GM11168 (cell line): ENCODE results near the gene CAPZB.
"Not testable (repeated sequence)": the region's sequence is repeated elsewhere in the genome, so short reads cannot be mapped to it uniquely, and the experiment has no call there.

ENCODE experiments used
- in situ Hi-C: fragments of 300-500 bp; cut with MboI; formaldehyde crosslinking; loops from one replicate; pipeline ENCODE4 v1.12.0; 2022; ENCODE audit warnings: low sequenced_read_pairs; ENCODE audit not compliant: unreplicated experiment

CAPZB gene

DNA sequence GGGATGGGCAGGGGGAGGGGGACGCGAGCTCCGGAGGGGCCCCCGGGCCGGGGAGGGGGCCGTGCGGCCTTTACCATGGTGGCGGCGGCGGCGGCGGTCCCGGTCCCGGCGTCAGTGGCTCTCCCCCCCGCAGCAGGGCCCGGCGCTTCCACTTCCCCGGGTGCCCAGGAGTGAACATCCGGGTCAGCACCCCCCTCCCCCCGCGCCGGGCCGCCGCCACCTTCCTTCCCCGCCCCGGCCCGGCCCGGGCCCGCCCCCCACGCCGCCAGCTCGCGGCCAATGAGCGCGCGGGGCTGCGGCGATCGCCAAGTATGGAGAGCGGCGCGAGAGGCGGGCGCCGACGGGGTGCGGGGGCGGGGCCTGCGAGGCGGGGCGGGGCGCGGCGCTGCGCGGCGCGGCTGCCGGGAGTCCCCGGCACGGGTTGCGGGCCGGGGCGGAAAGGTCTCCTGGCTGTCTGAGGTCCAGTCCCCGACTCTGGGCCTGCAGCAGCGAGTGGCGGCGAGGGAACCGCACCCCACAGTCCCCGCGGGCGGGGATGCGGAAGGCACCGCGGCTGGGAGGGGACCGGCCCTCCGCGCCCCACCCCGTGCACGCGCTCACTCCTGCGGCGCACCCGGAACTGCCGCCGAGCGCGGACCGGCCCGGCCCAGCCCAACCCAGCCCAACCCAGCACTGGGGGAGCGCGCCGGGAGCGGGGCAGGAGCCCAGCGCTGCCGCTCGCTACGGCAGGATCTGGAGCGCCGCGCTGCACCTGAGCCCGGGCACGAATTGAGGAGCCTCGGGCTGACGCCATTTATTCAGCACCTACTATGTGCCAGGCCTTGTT lies at the start of gene CAPZB:
Gene CAPZB, minus strand, starts transcription at position 178 of the 826 bp plus-strand sequence. Its CDS starts 101 bp downstream, at position 77.
- in situ Hi-C loops, result no loop called here

DNA sequence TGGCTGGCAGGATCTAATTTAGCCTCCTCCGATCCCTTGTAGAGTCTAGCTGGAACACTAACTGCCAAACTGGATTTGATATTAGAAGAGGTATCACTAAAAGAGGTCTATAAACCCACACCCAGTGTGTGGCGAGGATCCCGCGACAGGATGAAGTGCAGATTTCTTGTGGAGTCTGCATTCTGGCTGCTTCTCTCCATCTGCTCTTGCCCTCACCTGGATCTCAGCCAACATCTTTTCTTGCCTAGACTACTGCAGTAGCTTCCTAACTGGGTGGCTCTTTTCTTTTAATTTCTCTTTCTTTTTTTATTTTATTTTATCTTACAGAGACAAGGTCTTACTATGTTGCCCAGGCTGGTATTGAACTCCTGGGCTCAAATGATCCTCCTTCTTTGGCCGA lies 48.9 kb upstream of the CAPZB start:
- in situ Hi-C loops, result no loop called here

DNA sequence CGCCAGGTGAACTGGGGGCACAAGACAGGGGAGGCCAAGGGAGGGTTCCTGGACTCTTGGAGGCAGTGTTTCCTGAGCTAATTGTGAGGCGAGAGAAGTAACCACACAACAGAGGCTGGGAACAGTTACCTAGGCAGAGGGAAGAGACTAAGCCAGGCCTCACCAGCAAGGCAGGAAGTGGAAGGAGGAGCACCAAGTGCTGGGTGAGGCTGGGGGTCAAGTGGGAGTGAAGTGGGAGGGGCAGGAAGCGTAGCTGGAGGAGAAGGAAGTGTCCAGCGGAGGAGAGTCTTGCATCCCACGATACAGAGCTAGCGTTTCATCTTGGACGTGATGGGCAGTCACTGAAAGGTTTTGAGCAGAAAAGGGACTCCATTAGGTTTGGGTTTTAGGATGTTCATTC lies 48.3 kb upstream of the CAPZB start:
- in situ Hi-C loops, result no loop called here

DNA sequence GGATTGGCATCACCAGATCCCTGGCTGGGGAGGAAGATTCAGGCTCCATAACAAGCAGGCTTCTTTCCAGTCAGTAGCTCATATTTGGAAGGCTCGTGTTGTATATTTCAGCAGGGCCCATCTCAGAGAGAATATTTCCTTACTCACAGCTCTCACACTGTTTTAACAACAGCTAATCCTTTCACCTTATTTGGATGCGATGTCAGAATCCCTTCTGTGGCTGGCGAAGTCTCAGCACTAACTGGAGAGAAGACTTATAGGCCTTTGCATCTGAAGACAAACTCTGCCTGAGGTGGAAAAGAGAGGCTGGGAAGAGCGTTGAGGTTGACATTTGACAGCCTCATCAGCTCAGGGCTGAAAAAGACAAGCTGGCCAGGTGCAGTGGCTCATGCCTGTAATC lies 47.2 kb upstream of the CAPZB start:
- in situ Hi-C loops, result no loop called here

DNA sequence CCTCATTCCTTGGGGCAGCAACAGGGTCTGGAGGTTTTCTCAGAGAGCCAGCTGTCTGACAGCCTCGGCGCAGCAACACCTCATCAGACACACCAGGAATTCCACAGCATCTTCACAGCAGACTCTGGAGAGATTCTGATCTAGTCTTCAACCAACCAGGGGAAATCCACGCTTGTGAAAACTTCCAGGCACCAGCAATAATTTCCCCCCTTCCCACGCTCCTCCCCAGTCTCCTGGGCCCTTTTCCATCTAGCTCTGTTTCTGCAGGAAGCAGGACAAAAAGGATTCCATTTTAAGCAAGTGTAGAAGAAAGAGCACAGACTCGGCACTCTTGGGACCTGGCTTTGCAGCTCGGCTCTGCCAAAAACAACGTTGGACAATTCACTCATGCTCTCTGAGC lies 44.3 kb upstream of the CAPZB start:
- in situ Hi-C loops, result no loop called here

DNA sequence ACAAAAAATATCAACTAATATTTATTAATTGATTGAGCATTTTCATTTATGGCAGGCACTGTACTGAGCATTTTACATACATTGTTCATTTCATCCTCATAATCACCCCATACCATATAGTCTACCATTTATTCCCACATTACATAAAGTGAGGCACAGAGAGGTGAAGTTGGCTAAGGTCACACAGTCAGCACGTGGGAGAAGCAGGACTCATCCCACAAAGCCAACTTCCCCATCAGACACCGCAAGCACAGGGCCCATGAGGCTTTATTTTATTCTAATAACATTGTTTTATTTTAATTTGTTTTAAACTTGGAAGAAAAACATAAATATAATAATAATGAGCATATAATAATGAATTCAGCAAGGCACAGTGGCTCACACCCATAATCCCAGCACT lies 43.1 kb upstream of the CAPZB start:
- in situ Hi-C loops, result no loop called here

DNA sequence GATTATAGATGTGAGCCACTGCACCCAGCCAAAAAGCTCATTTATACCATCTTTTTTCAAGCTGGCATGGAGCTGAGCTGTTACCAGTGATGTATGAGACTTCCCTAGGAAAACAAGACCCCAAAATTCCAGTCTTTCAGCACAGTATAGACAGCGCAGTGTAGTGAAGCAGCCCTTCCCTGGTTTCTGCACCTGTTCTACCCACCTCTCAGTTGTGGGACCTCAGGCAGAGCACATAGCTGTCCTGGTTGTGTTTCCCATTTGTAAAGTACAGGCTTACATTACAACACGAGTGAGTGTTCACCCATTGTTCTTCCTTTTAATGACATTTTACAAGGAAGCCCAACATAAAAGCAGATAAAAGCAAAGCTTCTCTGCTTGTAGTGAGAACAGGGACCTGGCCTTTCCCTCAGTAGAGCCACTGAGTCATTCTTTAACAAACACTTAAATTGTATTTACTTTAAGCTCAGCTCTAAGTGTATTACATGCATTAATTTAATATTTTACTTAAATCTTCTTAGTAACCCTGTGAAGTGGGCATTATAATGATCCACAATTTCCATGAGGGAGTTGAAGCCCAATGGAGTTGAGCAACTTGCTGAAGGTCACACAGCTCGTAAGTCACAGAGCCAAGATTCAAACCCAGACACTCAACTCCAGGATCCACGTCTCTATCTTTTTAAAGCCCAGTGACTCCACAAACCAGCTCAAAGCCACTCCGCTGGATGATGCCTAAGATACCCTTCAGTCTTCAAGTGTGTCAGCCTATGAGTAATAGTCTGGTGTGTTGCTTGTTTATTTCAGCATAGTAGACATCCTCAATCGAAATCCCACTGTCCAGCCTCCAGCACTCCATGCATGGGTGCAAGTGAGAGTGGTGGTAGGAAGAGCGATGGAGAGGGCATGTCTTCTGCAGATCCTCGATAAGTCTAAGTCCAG lies 40.5 kb upstream of the CAPZB start:
- in situ Hi-C loops, result no loop called here

DNA sequence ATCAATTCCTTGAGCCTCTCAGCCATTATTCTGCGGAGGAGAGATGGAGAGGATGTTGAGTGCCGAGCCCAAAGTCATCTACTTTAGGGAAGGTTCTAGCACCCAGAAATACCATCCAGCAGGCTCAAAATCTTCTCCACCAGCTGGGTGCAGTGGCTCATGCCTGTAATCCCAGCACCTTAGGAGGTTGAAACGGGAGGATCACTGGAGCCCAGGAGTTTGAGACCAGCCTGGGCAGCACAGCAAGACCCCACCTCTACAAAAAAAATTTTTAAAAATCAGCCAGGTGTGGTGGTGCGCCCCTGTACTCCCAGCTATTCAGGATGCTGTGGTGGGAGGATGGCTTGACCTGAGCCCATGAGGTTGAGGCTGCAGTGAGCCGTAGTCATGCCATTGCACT lies 39.5 kb upstream of the CAPZB start:
- in situ Hi-C loops, result no loop called here

DNA sequence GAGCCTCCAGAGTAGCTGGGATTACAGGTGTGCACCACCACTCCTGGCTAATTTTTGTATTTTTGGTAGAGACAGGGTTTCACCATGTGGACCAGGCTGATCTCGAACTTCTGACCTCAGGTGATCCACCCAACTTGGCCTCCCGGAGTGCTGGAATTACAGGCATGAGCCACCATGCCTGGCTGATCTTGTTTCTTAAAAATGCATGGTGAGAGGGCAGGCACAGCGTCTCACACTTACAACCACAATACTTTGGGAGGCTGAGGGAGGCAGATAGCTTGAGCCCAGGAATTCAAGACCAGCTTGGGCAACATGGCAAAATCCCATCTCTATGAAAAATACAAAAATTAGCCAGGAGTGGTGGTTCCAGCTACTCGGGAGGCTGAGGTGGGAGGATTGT lies 37.2 kb upstream of the CAPZB start:
- in situ Hi-C loops, result not testable (repeated sequence)

DNA sequence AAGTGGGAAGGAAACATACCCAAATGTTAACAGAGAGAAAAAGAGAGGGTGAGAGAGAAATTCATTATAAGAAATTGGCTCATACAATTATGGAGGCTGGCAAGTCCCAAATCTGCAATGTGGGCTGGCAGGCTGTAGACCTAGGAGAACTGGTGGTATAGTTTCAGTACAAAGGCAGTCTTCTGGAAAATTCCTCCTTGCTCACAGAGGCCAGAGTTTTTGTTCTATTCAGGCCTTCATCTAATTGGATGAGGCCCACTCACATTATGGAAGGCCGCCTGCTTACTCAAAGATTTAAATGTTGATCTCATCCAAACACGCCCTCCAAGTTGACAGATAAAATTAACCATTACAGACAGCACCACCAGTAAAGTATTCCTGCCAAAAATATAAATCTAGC lies 36.1 kb upstream of the CAPZB start:
- in situ Hi-C loops, result no loop called here

DNA sequence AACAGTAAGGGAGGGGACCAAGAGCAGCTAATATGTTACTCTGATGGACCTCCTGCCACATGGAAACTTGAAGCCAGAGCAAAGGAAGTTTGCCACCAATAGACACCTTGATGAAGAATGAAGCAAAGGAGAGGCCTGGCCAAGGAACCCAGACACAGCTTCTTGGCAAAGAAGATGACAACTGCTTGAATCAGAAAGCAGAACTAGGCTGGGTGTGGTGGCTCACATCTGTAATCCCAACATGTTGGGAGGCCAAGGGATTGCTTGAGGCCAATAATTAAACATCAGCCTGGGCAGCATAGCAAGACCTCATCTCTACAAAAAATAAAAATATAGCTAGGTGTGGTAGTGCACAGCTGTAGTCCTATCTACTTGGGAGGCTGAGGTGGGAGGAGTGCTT lies 31.7 kb upstream of the CAPZB start:
- in situ Hi-C loops, result no loop called here

DNA sequence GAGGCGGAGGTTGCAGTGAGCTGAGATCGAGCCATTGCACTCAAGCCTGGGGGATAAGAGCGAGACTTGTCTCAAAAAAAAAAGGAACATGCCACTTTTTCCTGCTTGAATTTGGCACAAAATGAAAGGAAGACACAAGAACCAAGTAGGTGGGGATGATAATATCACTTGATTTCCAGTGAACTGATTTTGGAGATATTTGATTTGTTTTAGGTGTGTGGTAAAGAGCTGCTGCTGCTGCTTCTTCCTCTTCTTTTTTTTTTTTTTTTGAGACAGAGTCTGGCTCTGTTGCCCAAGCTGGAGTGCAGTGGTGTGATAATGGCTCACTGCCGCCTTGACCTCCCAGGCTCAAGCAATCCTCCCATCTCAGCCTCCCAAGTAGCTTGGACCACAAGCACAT lies 29.9 kb upstream of the CAPZB start:
- in situ Hi-C loops, result no loop called here

DNA sequence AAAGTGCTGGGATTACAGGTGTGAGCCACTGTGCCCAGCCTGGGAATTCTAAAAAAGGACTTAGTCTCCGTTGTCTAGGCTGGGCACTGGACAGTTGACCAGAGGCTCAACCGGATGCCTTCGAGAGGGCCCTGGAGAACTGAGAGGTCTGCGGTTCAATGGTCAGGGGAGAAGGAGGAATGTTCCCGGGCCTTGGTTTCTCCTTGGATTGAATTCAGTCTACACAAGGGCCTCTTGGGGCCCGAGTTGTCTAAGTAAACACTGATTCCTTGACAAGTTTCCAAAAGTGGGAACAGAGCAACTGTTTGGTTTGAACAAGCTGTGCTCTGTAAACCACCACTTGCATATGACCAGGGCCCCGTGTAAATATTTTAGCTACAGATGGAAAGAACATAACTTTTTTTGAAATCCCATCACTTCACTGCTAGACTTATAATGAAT lies 29.1 kb upstream of the CAPZB start:
- in situ Hi-C loops, result no loop called here

DNA sequence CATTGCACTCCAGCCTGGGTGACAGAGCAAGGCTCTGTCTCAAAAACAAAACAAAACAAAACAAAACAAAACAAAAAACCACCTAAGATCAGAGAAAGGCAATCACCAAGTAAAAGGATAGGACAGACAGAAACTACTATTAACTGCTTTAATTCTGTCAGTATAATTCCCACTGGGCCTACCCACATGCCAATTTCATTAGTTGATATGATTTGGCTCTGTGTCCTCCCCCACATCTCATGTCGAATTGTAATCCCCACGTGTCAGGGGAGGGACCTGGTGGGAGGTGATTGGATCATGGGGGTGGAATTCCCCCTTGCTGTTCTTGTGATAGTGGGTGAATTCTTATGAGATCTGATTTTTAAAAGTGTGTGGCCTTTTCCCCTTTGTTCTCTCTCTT lies 27.2 kb upstream of the CAPZB start:
- in situ Hi-C loops, result no loop called here

DNA sequence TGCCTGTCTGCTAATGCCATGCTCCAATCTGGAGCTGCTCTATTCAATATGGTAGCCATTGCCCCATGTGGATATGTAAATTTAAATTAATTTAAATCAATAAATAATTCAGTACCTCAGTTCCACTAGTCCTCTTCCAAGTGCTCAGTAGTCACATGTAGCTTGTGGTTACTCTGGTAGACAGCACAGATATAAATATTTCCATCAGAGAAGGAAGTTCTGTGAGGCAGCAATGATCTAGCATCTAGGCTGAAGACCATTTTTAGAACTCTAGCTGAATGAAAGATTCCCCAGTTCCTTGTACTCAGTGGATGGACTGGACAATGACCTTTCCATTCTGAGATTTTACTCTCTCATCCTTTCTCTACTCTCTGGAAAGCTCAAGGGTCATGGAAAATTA lies 25.8 kb upstream of the CAPZB start:
- in situ Hi-C loops, result no loop called here

DNA sequence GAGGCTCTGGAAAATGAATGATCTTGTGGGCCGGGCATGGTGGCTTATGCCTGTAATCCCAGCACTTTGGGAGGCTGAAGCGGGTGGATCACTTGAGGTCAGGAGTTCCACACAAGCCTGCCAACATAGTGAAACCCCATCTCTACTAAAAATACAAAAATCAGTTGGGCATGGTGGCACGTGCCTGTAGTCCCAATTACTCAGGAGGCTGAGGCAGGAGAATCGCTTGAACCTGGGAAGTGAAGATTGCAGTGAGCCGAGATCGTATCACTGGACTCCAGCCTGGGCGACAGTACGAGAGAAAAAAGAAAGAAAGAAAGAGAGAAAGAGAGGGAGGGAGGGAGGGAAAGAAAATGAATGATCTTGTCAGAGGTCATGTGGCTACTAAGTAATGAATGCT lies 24.3 kb upstream of the CAPZB start:
- in situ Hi-C loops, result not testable (repeated sequence)

DNA sequence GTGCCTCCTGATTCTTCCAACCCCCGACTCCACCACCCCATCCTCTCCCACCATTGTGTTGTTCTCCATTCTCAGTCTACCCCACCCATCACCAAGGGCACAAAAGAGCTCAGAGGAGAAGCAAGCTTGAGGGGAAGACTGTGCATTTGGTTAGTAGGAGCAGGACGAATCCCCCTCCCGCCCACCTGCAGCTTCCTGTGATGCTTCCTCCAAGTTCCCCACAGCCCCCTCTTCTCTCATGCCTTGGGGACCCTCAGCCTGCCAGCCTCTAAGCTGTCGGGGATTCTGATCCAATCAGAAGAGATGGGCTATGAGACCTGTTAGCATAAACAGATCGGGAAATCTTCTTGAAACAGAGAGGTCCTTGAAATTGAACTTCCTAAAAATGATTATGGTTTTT lies 22.2 kb upstream of the CAPZB start:
- in situ Hi-C loops, result no loop called here

DNA sequence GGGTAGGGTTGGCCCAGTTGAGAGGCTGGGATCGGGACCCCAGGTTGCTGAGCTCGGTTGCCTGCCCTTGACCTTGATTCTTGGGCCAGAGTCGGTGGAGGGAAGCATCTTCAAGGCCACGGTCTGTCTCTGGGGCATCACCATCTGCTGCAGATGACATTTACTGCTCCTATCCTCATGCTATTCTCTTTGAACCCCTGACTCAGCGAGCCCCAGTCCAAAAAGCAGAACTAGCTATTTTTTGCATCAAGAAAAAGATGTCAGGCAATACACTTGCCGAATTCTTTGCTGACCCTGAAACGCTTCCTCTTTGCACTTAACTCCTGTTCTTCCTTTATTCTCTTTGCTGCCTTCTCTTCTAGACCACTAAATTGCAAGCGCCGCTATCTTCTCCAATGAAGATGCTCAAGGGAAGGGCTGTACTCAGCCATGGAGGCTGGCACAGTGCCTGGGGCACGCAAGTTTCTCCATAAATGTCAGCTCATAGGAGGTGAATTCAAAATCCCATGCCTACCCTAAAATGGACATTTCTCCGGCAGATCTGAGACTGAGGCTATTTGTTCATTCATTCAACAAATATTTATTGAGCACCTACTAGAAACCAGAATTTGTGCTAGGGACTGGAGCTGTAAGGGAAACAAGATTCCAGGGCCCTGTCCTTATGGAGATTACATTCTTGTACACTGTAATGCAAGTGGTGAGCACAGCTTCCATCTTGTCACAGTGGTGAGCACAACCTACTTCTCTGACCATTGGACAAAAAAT lies 20.5 kb upstream of the CAPZB start:
- in situ Hi-C loops, result no loop called here

DNA sequence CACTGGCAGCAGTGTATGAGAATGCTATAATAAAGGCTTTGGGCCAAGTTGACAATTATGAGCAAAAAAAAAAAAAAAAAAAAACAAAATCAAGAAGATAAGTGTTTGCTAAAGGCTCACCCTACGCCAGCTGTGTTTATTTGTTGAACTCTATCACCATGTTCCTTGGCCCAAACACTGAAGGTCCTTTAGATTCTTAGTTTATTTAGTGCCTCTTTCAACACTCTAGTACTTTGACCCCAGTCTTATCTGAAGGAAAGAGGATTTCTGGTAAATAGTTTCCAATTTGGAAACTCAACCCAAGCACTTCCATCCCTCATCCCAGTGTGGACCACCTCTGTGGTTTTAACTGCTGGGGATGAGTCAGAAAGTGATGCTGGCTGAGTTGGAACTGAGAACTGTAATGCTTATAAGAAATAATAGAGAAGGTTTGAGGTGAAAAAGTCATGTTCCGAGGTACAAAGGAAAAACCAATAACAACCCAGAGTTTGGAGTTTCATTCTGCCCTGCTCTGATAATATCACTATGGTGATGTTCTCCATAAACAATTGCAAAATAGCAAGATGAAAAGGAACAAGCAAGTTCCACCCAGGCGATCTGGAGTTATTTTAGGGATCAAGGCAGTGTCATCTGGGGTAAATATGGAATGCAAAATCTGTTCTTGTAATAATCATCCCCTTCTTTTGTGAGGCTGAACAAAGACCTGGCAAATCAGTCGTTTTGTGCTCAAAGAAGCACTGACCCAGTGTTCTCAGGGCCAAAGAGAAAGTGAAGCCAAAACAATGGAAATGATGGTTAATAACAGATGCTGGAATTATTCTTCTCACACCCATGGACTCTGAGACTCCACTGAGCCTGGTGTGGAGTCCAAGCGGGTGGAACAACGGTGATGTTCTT lies 19.7 kb upstream of the CAPZB start:
- in situ Hi-C loops, result no loop called here

DNA sequence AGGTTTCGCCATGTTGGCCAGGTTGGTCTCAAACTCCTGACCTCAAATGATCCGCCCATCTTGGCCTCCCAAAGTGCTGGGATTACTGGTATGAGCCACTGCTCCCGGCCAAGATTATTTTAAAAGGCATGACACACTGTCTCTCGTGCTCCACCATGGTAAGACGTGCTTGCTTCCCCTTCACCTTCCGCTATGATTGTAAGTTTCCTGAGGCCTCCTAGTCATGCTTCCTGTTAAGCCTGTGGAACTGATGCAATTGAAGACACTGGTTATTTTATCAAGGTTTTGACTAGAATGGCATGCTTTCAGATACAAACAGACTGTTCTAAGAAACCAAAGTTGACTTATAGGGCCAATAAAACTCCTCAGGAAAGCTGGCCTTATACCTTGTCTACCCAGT lies 16.9 kb upstream of the CAPZB start:
- in situ Hi-C loops, result not testable (repeated sequence)
